Fibroblast of pulmonary artery (primary cell): Measurements from ENCODE around the gene BAZ2B.
"Not testable (repeated sequence)": the region's sequence is repeated elsewhere in the genome, so short reads cannot be mapped to it uniquely, and the experiment has no call there.

Experiments
- DNase-seq: peaks from one replicate; pipeline ENCODE4 v3.0.0-alpha.2; 2010; ENCODE audit warnings: low read depth
- H3K4me3 ChIP-seq: replicated peaks from 2 replicates; pipeline ENCODE4 v1.5.1; 2011; ENCODE audit warnings: low read depth, mild to moderate bottlenecking, control low read depth, low read length, moderate library complexity
- TF ChIP-seq, protein P1 (sequence below): IDR thresholded peaks from 2 replicates; pipeline ENCODE4 v1.5.1; 2011; ENCODE audit warnings: mild to moderate bottlenecking, control low read depth, low read length, inconsistent platforms; ENCODE audit errors: missing control alignments

The BAZ2B gene

DNA sequence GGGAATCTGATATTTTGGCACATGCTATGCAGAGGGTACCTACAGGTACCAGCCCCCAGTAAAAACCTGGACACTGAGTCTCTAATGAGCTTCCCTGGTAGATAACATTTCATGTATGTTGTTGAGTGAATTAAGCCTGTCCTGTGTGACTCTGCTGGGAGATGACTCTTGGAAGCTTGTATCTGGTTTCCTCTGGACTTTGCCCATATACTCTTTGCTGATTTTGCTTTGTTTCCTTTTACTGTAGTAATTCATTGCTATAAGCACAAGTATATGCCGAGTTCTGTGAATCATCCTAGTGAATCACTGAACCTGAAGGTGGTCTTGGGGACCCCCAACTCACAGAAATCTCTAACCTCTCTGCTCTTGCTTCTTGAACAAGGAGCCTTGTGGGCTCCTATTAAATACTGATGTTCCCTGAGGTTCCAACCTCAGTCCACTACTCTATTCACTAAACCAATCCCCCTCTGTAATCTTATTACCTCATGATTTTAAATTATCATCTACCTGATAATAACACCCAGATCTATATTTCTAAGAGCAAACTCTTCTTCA, 235.6 kb downstream of the BAZ2B start:
- no peak overlapping the region for H3K4me3 ChIP-seq
- no peak for DNase-seq
- TF ChIP-seq, protein P1, sequence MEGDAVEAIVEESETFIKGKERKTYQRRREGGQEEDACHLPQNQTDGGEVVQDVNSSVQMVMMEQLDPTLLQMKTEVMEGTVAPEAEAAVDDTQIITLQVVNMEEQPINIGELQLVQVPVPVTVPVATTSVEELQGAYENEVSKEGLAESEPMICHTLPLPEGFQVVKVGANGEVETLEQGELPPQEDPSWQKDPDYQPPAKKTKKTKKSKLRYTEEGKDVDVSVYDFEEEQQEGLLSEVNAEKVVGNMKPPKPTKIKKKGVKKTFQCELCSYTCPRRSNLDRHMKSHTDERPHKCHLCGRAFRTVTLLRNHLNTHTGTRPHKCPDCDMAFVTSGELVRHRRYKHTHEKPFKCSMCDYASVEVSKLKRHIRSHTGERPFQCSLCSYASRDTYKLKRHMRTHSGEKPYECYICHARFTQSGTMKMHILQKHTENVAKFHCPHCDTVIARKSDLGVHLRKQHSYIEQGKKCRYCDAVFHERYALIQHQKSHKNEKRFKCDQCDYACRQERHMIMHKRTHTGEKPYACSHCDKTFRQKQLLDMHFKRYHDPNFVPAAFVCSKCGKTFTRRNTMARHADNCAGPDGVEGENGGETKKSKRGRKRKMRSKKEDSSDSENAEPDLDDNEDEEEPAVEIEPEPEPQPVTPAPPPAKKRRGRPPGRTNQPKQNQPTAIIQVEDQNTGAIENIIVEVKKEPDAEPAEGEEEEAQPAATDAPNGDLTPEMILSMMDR, result no peak

DNA sequence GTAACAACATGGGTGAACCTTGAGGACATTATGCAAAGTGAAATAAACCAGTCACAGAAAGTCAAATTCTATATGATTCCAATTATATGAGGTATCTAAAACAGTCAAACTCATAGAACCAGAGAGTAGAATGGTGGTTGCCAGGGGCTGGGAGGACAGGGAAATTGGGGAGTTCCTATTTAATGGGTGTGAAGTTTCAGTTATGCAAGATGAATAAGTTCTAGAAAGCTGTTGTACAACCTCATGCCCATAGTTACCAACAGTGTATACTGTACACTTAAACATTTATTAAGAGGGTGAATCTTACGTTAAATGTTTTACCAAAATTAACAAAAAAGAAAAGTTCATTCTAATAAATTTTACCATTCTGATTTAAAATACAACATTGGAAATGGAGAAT, 237.2 kb downstream of the BAZ2B start:
- no peak for DNase-seq
- H3K4me3 ChIP-seq, result no peak overlapping the region
- TF ChIP-seq, protein P1, result no peak

DNA sequence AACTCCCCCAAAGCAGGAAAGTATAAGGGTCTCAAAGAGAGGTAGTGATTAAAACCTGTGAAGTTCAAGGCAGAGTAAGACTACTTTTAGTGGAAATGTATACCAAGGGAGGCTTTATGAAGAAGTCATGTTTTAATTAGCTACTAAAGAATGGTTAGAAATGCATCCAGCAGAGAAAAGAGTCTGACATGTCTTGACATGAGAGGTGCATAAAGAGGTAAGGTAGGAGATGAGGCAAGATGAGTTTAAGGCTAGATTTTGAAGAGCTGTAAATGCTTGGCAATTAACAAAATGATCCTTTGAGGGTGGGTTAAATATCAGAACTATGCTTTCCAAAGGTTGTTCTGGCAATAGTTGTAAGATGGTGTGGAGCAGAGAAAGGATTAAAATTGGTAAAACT, 241.1 kb downstream of the BAZ2B start:
- TF ChIP-seq, protein P1, result no peak
- no peak overlapping the region for H3K4me3 ChIP-seq
- DNase-seq, result no peak

GRCh38 chr2:159371506-159371905, 244.8 kb downstream of the BAZ2B start:
- TF ChIP-seq, protein P1, result no peak
- H3K4me3 ChIP-seq, result no peak overlapping the region
- no peak for DNase-seq

- TF ChIP-seq, protein P1, result no peak
- no peak for DNase-seq
- no peak overlapping the region for H3K4me3 ChIP-seq
Observed at GRCh38 chr2:159366538-159366937, 249.8 kb downstream of the BAZ2B start.

- TF ChIP-seq, protein P1, result peak; percentile 19
- H3K4me3 ChIP-seq, result no peak overlapping the region
- DNase-seq, result peak; percentile 89
Observed at GRCh38 chr2:159362816-159363251, 253.5 kb downstream of the BAZ2B start.

DNA sequence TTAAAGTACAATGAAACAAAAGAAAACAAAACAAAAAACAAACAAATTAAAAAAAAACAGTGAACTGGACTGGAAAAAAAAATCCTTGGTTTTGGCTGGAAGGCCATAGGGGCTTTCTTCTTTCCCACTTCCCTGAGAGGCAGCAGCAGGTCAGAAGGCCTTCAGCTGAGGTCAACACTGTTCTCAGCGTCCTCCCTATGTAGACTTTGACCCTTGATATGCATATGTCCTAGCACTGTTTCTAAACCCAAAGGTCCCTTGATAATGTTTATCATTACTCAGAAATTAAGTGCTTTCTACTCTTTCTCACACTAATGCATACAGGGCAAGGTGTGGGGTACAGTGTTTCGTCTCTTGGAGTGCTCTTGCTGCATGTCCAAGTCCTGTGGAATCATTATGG, 254.3 kb downstream of the BAZ2B start:
- no peak overlapping the region for H3K4me3 ChIP-seq
- DNase-seq, result no peak
- TF ChIP-seq, protein P1, result no peak

DNA sequence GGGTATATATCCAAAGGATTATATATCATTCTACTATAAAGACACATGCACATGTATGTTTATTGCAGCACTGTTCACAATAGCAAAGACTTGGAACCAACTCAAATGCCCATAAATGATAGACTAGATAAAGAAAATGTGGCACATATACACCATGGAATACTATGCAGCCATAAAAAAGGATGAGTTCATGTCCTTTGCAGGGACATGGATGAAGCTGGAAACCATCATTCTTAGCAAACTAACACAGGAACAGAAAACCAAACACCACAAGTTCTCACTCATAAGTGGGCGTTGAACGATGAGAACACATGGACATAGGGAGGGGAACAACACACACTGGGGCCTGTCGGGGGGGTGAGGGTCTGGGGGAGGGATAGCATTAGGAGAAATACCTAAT, 254.7 kb downstream of the BAZ2B start:
- not testable (repeated sequence) for DNase-seq, H3K4me3 ChIP-seq
